ENCODE measurements around the gene STAB2.
"Not testable (repeated sequence)": the region's sequence is repeated elsewhere in the genome, so short reads cannot be mapped to it uniquely, and the experiment has no call there.

The STAB2 gene

GRCh38 chr12:103647267-103647666 lies 60.2 kb downstream of the STAB2 start:
- no peak for DNase-seq (ENCODE audit: low spot score)
- TF ChIP-seq CTCF (IDR thresholded peaks at IDR 0.05; ENCODE audit: extremely low read depth, missing control alignments): no peak

- no peak for TF ChIP-seq CTCF (IDR thresholded peaks at IDR 0.05; ENCODE audit: extremely low read depth, missing control alignments)
- no peak for DNase-seq (ENCODE audit: low spot score)
These were observed 65.7 kb downstream of the STAB2 start for GRCh38 chr12:103652808-103653207.

GRCh38 chr12:103653568-103654173 lies 66.6 kb downstream of the STAB2 start:
- DNase-seq (ENCODE audit: low spot score): not testable (repeated sequence)

GRCh38 chr12:103654816-103655215 lies 67.7 kb downstream of the STAB2 start:
- no peak for DNase-seq (ENCODE audit: low spot score)
- TF ChIP-seq CTCF (IDR thresholded peaks at IDR 0.05; ENCODE audit: extremely low read depth, missing control alignments): no peak

- no peak for TF ChIP-seq CTCF (IDR thresholded peaks at IDR 0.05; ENCODE audit: extremely low read depth, missing control alignments)
- DNase-seq (ENCODE audit: low spot score): no peak
These were observed 69.2 kb downstream of the STAB2 start for GRCh38 chr12:103656291-103656690.

GRCh38 chr12:103657331-103657730 lies 70.3 kb downstream of the STAB2 start:
- DNase-seq (ENCODE audit: low spot score): no peak
- TF ChIP-seq CTCF (IDR thresholded peaks at IDR 0.05; ENCODE audit: extremely low read depth, missing control alignments): no peak

GRCh38 chr12:103664626-103665025 lies 77.6 kb downstream of the STAB2 start:
- TF ChIP-seq CTCF (IDR thresholded peaks at IDR 0.05; ENCODE audit: extremely low read depth, missing control alignments): no peak
- DNase-seq (ENCODE audit: low spot score): no peak

GRCh38 chr12:103665971-103666370 lies 78.9 kb downstream of the STAB2 start:
- DNase-seq (ENCODE audit: low spot score): no peak
- TF ChIP-seq CTCF (IDR thresholded peaks at IDR 0.05; ENCODE audit: extremely low read depth, missing control alignments): no peak
